Neuronal stem cell (in vitro differentiated cells): ENCODE results near the gene INO80C.
"Not testable (repeated sequence)": the region's sequence is repeated elsewhere in the genome, so short reads cannot be mapped to it uniquely, and the experiment has no call there.

Source experiments
- DNase-seq: peaks from one replicate; pipeline ENCODE4 v3.0.0-alpha.2; 2013; ENCODE audit warnings: low spot score
- H2AFZ ChIP-seq: one replicate; pipeline ENCODE4 v1.6.1; 2013; ENCODE audit warnings: mild to moderate bottlenecking, low read length, inconsistent platforms
- H2AK5ac ChIP-seq: 2 replicates; pipeline ENCODE4 v1.6.1; 2013; ENCODE audit warnings: low read depth, mild to moderate bottlenecking, inconsistent platforms, low read length, moderate library complexity, mixed read lengths
- H2BK120ac ChIP-seq: 2 replicates; pipeline ENCODE4 v1.6.1; 2013; ENCODE audit warnings: low read depth, mild to moderate bottlenecking, inconsistent platforms, low read length, moderate library complexity, mixed read lengths
- H2BK12ac ChIP-seq: one replicate; pipeline ENCODE4 v1.6.1; 2013; ENCODE audit warnings: low read length, inconsistent platforms
- H2BK15ac ChIP-seq: 2 replicates; pipeline ENCODE4 v1.6.1; 2013; ENCODE audit warnings: mild to moderate bottlenecking, low read length, inconsistent platforms, mixed read lengths
- H2BK5ac ChIP-seq: one replicate; pipeline ENCODE4 v1.6.1; 2013; ENCODE audit warnings: inconsistent platforms, mild to moderate bottlenecking, low read length, moderate library complexity
- H3K14ac ChIP-seq: one replicate; pipeline ENCODE4 v1.6.1; 2013; ENCODE audit warnings: low read length, inconsistent platforms
- H3K18ac ChIP-seq: 2 replicates; pipeline ENCODE4 v1.6.1; 2013; ENCODE audit warnings: low read length, inconsistent platforms
- H3K23ac ChIP-seq: 2 replicates; pipeline ENCODE4 v1.6.1; 2013; ENCODE audit warnings: low read depth, mild to moderate bottlenecking, mixed read lengths, low read length, inconsistent platforms; ENCODE audit not compliant: poor library complexity
- H3K27ac ChIP-seq: replicated peaks from 3 replicates; pipeline ENCODE4 v1.5.1; 2013; ENCODE audit warnings: low read length, inconsistent platforms
- H3K27me3 ChIP-seq, 3 experiments: 2 replicates each; pipeline ENCODE4 v1.6.1; 2013; ENCODE audit warnings: low read length in 3 of 3, mild to moderate bottlenecking in 2 of 3, inconsistent platforms in 1 of 3, low read depth in 1 of 3, mixed read lengths in 1 of 3, moderate library complexity in 1 of 3; ENCODE audit not compliant: control insufficient read depth in 3 of 3, insufficient read depth in 3 of 3
- H3K36me3 ChIP-seq, 2 donors: replicated peaks in 1 of 2; 2 replicates each; pipeline ENCODE4 v1.6.1; 2013; ENCODE audit warnings: low read length in 2 of 2; ENCODE audit not compliant: control insufficient read depth in 2 of 2, insufficient read depth in 2 of 2
- H3K4ac ChIP-seq: 2 replicates; pipeline ENCODE4 v1.6.1; 2013; ENCODE audit warnings: inconsistent platforms, mild to moderate bottlenecking, low read length, moderate library complexity
- H3K4me1 ChIP-seq, 2 donors: 1 replicate in 1 of 2; 2 replicates in 1 of 2; pipeline ENCODE4 v1.6.1; 2013; ENCODE audit warnings: low read length in 2 of 2, low read depth in 1 of 2; ENCODE audit not compliant: control insufficient read depth in 2 of 2, insufficient read depth in 1 of 2
- H3K4me2 ChIP-seq: one replicate; pipeline ENCODE4 v1.6.1; 2013; ENCODE audit warnings: mild to moderate bottlenecking, low read length, inconsistent platforms; ENCODE audit not compliant: insufficient read depth, poor library complexity, severe bottlenecking
- H3K4me3 ChIP-seq, 2 donors: 2 replicates each; pipeline ENCODE4 v1.5.1; 2013; ENCODE audit warnings: low read length in 2 of 2, mild to moderate bottlenecking in 2 of 2, inconsistent platforms in 1 of 2, moderate library complexity in 1 of 2
- H3K79me1 ChIP-seq: one replicate; pipeline ENCODE4 v1.6.1; 2013; ENCODE audit warnings: low read depth, mild to moderate bottlenecking, inconsistent platforms, low read length, moderate library complexity
- H3K9ac ChIP-seq: one replicate; pipeline ENCODE4 v1.6.1; 2013; ENCODE audit warnings: mild to moderate bottlenecking, low read depth, low read length, inconsistent platforms; ENCODE audit not compliant: poor library complexity
- H3K9me3 ChIP-seq, 2 donors: replicated peaks in 1 of 2; 2 replicates each; pipeline versions ENCODE3 to v1.6.1; 2013; ENCODE audit warnings: low read length in 2 of 2, mild to moderate bottlenecking in 2 of 2, inconsistent platforms in 1 of 2, low read depth in 1 of 2, mixed read lengths in 1 of 2, moderate library complexity in 1 of 2; ENCODE audit not compliant: control insufficient read depth in 2 of 2, insufficient read depth in 1 of 2
- H4K8ac ChIP-seq: one replicate; pipeline ENCODE4 v1.6.1; 2013; ENCODE audit warnings: low read depth, mild to moderate bottlenecking, inconsistent platforms, low read length, moderate library complexity
- H4K91ac ChIP-seq: one replicate; pipeline ENCODE4 v1.6.1; 2013; ENCODE audit warnings: low read length, low read depth, mild to moderate bottlenecking, inconsistent platforms; ENCODE audit not compliant: poor library complexity
- WGBS, 2 donors: extraction: QIAGEN DNeasy Blood & Tissue Kit; methylation state at CpG; one replicate each; pipeline ENCODE4 v1.1.7; 2013; ENCODE audit warnings: missing lambda C conversion rate in 2 of 2, mixed read lengths in 1 of 2; ENCODE audit not compliant: insufficient read length in 2 of 2, insufficient replicate concordance in 1 of 2; ENCODE audit errors: extremely low coverage in 2 of 2; 5-methylcytosine and 5-hydroxymethylcytosine counted together

Gene INO80C

DNA sequence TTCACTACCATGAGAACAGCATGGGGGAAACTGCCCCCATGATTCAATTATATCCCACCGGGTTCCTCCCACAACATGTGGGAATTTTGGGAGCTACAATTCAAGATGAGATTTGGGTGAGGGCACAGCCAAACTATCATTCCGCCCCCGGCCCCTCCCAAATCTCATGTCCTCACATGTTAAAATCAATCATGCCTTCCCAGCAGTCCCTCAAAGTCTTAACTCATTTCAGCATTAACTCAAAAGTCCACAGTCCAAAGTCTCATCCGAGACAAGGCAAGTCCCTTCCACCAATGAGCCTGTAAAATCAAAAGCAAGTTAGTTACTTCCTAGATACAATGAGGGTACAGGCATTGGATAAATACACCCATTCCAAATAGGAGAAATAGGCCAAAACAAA is 10.2 kb downstream of the INO80C start:
- no CpG with 5 or more reads among the region's 4 CpGs for WGBS, 2 donors
- not testable (repeated sequence) for H2AFZ ChIP-seq, H3K18ac ChIP-seq, H2AK5ac ChIP-seq, H3K9ac ChIP-seq, H3K4ac ChIP-seq, H3K9me3 ChIP-seq, H3K4me2 ChIP-seq, H3K79me1 ChIP-seq, H3K27ac ChIP-seq, DNase-seq, H4K8ac ChIP-seq, H2BK5ac ChIP-seq, H4K91ac ChIP-seq, H3K4me3 ChIP-seq, H3K27me3 ChIP-seq, H2BK15ac ChIP-seq, H3K23ac ChIP-seq, H2BK12ac ChIP-seq, H2BK120ac ChIP-seq, H3K36me3 ChIP-seq, H3K14ac ChIP-seq
- H3K4me1 ChIP-seq, result peaks cover 8 to 11% of the 10 kb centered on the region in 2 donors

DNA sequence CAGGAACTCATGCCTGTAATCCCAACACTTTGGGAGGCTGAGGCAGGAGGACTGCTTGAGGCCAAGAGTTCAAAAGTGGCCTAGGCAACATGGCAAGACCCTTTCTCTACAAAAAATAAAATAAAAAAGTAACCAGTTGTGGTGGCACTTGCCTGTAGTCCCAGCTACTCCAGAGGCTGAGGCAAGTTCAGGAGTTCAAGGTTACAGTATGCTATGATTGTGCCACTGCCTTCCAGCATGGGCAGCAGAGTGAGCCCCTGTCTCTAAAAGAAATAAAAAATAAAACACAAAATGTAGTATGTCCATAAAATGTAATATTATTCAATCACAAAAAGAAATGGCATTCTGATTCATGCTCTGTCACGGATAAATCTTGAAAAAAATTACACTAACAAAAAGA is 11.9 kb downstream of the INO80C start:
- no peak overlapping the region for H2AK5ac ChIP-seq
- H3K9me3 ChIP-seq, result no peaks in the 10 kb centered on the region
- no peak overlapping the region for H3K4ac ChIP-seq
- no peaks in the 10 kb centered on the region for H3K27me3 ChIP-seq
- H3K18ac ChIP-seq, result no peak overlapping the region
- no CpG with 5 or more reads among the region's 1 CpG for WGBS, 2 donors
- H4K91ac ChIP-seq, result no peak overlapping the region
- no peaks in the 10 kb centered on the region for H3K36me3 ChIP-seq
- H3K4me1 ChIP-seq, result no peaks in the 10 kb centered on the region
- H3K23ac ChIP-seq, result no peak overlapping the region
- H2AFZ ChIP-seq, result no peak overlapping the region
- no peak overlapping the region for H2BK120ac ChIP-seq
- H4K8ac ChIP-seq, result no peak overlapping the region
- no peak for DNase-seq
- no peak overlapping the region for H2BK12ac ChIP-seq
- no peak overlapping the region for H3K4me3 ChIP-seq
- no peak overlapping the region for H3K27ac ChIP-seq
- no peak overlapping the region for H3K4me2 ChIP-seq
- H2BK5ac ChIP-seq, result no peak overlapping the region
- no peak overlapping the region for H3K14ac ChIP-seq
- H3K79me1 ChIP-seq, result no peaks in the 10 kb centered on the region
- no peak overlapping the region for H3K9ac ChIP-seq
- no peak overlapping the region for H2BK15ac ChIP-seq

DNA sequence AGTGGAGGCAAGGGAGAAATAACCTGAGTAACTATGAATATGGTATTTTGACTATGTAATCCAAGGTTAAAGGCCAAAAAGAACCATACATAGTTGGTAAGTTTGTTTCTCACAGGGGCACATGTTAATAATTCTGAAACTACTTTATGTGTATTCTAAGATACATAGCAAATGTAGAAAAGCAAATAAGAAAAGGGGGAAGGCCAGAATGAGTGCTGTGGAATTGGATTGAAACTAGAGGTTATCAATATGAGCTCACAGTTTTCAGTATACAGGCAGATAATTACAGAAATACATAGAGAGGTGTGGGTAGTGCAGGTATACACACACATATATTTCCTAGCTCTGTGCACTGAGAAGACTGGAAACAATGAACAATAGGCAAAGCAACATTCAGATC is 13.7 kb downstream of the INO80C start:
- Histone ChIP-seq H2AFZ (no peak overlapping the region), H3K23ac (no peak overlapping the region), H3K79me1 (no peaks in the 10 kb centered on the region), H2AK5ac (no peak overlapping the region), H3K14ac (no peak overlapping the region), H2BK15ac (no peak overlapping the region), H3K4ac (no peak overlapping the region), H3K4me1 (peaks cover 0 to 3% of the 10 kb centered on the region in 2 donors), H3K18ac (no peak overlapping the region), H3K9ac (no peak overlapping the region), H3K27me3 (no peaks in the 10 kb centered on the region), H2BK120ac (no peak overlapping the region), H4K8ac (no peak overlapping the region), H3K4me3 (no peak overlapping the region), H3K4me2 (no peak overlapping the region), H3K9me3 (no peaks in the 10 kb centered on the region), H2BK5ac (no peak overlapping the region), H3K27ac (no peak overlapping the region), H3K36me3 (no peaks in the 10 kb centered on the region), H2BK12ac (no peak overlapping the region), H4K91ac (no peak overlapping the region)
- DNase-seq, result no peak

DNA sequence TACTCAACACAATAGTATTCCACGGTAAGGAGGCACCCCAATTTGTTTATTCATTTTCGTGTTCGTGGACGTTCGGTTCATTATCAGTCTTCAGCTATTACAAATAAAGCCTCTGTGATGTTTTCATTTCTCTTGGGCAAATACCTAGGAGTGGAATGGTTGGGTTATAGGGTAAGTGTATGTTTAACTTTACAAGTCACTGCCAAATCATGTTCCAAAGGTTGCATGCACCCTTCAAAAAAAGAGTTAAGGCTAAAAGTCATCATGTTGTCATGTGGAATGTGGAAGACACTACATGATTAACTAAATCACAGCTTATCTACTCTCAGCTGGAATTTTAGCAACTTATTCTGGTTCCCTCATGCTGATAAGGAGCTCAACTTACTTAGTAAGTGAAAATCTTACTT is 15.8 kb downstream of the INO80C start:
- H3K9ac ChIP-seq, result no peak overlapping the region
- DNase-seq, result no peak
- no peak overlapping the region for H3K18ac ChIP-seq
- no peak overlapping the region for H2AFZ ChIP-seq
- no peak overlapping the region for H3K27ac ChIP-seq
- no peak overlapping the region for H3K4me3 ChIP-seq
- no peak overlapping the region for H2BK120ac ChIP-seq
- no peaks in the 10 kb centered on the region for H3K9me3 ChIP-seq
- H3K4ac ChIP-seq, result no peak overlapping the region
- peaks cover 0 to 4% of the 10 kb centered on the region in 2 donors for H3K4me1 ChIP-seq
- H4K91ac ChIP-seq, result no peak overlapping the region
- H4K8ac ChIP-seq, result no peak overlapping the region
- no peak overlapping the region for H3K4me2 ChIP-seq
- no CpG with 5 or more reads among the region's 5 CpGs for WGBS, 2 donors
- no peak overlapping the region for H2AK5ac ChIP-seq
- H2BK12ac ChIP-seq, result no peak overlapping the region
- H2BK5ac ChIP-seq, result no peak overlapping the region
- H2BK15ac ChIP-seq, result no peak overlapping the region
- no peak overlapping the region for H3K14ac ChIP-seq
- H3K23ac ChIP-seq, result no peak overlapping the region
- peaks cover 0 to 6% of the 10 kb centered on the region in 2 donors for H3K36me3 ChIP-seq
- no peaks in the 10 kb centered on the region for H3K27me3 ChIP-seq
- H3K79me1 ChIP-seq, result no peaks in the 10 kb centered on the region
